T-helper 1 cell treated with Interleukin-12 subunit alpha and Interleukin-12 subunit beta and Interleukin-4 antibody, amounts not matched to agents 30 ng/mL and 1 ng/mL, for 36 hours (primary cell): ENCODE measurements around the gene HHLA2. TPM values are rescaled to one million over a fixed set of nuclear protein-coding genes. Genes with fewer than 3 reads are reported as not detected.
"Not testable (repeated sequence)": the region's sequence is repeated elsewhere in the genome, so short reads cannot be mapped to it uniquely, and the experiment has no call there.

Experiments
- intact Hi-C: fragments of 100-400 bp; cut with micrococcal nuclease; formaldehyde crosslinking; loops from one replicate; pipeline ENCODE4 v1.15.1; 2024
- total RNA-seq: library from RNA; stranded (reverse); gene quantifications from 2 replicates; pipeline ENCODE4 v1.2.3, GENCODE V29; 2022

HHLA2 gene, protein sequence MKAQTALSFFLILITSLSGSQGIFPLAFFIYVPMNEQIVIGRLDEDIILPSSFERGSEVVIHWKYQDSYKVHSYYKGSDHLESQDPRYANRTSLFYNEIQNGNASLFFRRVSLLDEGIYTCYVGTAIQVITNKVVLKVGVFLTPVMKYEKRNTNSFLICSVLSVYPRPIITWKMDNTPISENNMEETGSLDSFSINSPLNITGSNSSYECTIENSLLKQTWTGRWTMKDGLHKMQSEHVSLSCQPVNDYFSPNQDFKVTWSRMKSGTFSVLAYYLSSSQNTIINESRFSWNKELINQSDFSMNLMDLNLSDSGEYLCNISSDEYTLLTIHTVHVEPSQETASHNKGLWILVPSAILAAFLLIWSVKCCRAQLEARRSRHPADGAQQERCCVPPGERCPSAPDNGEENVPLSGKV
- 3.3 and 3.4 TPM in 2 replicates for total RNA-seq

DNA sequence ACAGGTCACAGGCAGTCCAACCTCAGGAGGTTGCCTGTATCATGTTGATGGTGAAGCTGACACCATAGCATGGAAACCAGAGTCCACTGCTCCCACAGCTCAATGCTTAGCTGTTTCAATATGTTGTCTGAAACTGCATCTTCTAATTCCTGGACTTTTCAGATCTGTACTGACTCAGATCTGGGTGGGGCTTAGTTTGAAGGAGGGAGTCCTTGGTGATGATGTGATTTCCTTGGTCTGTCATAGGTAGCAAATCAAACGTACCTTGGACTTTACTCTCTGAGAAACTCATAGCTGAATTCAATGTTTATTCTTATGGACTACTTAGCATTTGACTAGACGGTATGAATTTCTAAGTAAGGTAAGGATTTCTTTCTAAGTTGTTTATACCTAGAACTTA is at the start of gene HHLA2:
Gene HHLA2 (plus strand): TSS at position 310 of the 400 bp plus-strand sequence. CDS start 55,266 bp downstream, outside the sequence.
- intact Hi-C loops: loop anchor here (1.0 to 10.0 kb wide), 2 partner anchors 47 to 529 kb away; partner anchors contain the start of gene TRAT1

DNA sequence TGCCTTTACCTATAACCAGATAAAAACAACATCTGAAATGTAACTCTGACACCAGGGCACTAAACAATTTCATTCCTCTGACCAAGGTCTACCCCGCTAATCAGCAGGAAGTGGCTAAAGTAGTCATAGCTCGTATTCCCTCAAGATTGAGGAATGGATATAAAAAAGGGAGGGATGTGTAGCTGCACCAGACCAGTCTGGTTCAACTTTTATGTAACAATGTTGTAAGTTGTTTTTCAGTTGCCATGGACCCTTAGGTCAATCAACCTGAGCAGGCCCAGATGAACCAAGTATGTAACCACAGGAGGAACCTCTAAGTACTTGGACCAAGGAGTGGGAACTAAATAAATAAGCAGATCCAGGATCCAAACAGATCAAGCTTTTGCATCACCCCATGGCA is 45.7 kb upstream of the HHLA2 start:
- intact Hi-C loops: no loop called here

DNA sequence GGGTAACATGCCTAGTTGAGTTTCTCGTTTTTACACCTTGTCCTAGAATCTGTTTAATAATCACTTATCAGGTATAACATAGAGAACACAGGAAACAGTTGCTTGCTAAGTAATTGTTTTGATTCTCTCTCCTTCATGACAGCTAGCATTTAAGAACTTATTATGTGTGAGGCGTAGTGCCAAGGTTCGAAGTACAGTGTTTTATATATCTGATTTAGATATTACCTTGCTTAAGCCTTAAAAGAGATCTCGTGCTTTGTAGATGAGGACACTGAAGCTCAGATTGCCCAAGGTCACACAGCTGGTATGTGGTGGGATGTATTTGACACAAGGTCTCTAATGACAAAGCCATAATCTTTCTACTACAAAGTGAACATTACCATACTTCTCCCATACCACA is 45.1 kb upstream of the HHLA2 start:
- intact Hi-C loops: no loop called here

DNA sequence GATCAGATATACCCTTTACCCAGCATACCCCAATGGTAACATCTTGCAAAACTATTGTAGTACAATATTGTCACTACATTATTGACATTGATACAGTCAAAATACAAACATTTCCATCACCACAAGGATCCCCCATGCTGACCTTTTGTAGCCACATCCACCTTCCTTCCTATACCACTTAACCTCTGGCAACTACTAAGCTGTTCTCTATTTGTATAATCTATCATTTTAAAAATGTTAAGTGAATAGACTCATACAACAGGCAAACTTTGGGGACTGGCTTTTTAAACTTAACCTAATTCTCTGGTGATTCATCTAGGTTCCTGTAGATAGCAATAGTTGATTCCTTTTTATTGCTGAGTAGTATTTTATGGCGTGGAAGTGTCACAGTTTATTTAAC is 44.5 kb upstream of the HHLA2 start:
- intact Hi-C loops: no loop called here

DNA sequence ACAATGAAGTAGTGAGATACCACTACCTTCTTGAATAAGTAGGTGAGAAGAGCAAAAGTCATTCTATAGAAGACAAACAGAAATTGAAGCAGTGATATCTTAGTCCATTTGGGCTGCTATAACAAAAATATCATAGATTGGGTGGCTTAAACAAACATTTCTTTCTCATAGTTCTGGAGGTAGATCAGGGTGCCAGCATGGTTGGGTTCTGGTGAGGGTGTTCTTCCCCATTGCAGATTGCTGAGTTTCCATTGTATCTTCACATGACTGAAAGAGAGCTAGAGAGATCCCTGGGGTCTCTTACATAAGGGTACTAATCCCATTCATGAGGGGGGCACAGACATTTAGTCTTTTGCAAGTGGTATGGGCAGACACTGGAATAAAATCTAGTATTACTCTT is 41.2 kb upstream of the HHLA2 start:
- intact Hi-C loops: no loop called here

DNA sequence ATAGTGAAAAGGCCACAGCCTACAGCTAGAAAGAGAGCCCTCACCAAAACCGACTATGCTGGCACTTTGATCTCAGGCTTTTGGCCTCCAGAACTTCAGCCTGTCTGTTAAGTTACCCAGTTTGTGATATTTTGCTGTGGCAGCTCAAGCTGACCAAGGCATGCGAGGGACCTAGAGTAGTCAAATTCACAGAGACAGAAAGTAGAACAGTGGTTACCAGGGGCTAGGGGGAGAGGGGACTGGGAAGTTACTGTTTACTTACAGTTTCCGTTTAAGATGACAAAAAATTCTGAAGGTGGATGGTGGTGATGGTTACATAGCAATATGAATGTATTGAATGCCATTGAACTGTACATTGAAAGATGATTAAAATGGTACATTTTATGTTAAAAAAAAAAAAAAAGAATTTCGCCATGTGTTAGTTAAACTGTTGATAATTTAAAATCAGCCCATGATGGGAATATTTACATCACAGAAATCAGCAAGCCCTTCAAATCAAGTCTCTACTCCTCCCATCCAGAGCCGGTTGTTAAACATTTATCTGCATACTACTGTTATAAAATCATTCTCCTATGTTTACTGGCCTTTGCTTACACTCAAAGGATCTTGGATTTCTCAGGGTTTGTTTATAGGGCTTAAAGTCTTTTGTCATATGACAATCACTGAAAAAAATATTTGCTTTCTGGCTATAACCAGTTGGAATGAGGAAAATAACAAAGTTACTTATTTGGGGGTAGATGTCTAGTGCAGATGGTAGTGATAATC is 31.6 kb upstream of the HHLA2 start:
- intact Hi-C loops: not testable (repeated sequence)

DNA sequence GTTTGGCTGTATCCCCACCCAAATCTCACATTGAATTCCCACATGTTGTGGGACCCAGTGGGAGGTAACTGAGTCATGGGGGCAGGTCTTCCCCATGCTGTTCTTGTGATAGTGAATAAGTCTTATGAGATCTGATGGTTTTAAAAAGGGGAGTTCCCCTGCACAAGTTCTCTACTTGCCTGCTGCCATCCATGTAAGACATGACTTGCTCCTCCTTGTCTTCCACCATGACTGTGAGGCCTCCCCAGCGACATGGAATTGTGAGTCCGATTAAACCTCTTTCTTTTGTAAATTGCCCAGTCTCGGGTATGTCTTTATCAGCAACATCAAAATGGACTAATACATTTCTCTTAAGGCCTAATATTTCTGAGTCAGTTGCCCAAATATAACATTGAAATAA is 28.1 kb upstream of the HHLA2 start:
- intact Hi-C loops: not testable (repeated sequence)

DNA sequence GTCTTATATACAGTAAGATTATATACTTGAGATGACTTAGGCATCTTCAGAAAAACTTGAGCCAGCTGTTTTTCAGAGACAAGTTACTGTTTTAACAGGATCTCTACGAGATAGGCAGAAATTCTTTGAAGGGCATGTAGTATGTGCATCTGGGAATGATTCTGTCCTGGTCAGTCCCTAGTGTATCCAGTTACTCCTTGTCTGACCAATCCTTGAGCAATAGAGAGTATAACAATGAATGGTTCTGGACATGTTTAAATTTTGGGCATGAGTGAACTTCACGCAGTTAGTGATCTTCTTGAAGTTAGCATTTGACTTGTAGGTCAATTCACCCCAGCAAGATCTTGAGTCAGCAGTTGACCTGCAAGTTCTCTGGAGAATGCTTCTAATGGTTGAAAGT is 24.7 kb upstream of the HHLA2 start:
- intact Hi-C loops: no loop called here

DNA sequence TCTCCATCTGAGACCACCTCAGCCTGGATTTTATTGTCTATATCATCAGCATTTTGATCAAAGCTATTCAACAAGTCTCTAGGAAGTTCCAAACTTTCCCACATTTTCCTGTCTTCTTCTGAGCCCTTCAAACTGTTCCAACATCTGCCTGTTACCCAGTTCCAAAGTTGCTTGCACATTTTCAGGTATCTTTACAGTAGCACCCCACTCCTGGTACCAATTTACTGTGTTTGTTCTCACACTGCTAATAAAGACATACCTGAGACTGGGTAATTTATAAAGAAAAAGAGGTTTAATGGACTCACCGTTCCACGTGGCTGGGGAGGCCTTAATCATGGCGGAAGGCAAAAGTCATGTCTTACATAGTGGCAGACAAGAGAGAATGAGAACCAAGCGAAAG is 17.3 kb upstream of the HHLA2 start:
- intact Hi-C loops: not testable (repeated sequence)

DNA sequence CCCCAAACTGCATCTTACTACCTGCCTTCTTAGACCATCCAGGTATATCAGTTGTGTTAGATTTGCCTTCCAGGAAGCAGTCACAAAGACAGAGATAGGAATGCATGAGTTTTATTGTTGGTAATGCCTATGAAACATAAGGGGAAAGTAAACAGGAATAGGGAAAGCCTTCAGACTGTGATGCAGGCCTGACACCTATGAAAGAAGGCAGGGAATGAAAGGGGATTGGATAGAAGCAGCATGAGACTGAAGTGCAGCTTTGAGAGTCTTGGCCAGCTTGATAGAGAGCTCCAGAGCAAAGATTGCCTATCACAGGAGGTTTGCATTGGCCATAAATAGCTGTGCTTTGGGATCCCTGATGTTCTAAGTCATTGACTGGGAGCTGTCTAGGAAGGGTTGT is 15.9 kb upstream of the HHLA2 start:
- intact Hi-C loops: no loop called here

DNA sequence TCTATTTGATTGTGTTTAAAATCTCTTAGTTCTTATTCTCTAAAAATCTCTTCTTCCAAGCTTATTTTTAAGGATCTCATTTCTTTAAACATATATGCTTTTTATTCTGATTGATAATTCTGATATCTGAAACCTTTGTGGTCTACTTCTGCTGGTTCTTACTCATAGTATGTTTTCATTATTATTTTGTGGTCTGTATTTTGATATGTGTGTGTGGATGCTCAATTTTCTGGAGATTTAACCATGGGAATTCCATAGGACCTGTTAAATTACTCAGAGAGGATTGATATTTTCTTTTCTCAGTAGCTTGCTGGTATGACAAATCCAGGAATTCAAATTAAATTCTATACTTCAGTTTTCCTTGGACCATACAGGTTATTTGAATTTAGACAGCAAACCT is 14.7 kb upstream of the HHLA2 start:
- intact Hi-C loops: no loop called here

DNA sequence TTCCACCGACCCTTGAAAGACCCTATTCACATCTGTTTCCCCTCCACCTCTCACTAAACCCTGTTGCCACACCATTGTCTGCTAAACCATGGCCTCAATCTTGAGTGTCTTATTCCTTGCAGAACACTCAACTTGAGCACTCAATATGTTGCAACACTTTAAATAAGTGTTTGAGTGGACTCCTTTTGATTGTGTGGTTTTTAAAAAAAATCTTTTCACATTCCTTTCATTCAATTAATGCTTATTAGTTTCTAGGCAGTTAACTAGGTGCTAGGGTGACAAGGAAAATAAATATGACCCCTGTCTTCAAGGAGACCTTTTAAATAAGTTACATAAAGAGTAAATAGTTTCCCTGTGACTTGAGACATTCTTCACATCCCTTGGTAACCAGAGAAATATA is 13.3 kb upstream of the HHLA2 start:
- intact Hi-C loops: no loop called here

DNA sequence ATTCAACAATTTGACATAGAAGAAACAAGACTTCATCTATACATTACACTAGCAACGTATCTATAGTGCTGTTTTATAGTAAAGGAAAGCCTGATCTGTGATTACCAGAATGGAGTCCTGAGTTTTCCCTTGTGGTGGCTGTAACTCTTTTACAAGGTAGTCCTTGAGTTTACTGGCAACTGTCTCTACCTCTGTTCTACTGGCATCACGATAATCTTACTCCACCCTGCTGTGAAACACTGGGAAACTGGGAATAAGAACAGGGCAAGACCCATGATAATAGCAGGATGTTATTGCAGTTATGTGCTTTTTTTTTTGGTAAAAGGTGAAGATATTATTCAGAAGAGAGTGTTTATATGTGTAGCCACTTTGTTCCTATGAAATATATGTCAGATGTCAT is 12.4 kb upstream of the HHLA2 start:
- intact Hi-C loops: loop anchor here (1.0 kb wide), 1 partner anchor 8 kb away; no protein-coding TSS in a partner anchor

DNA sequence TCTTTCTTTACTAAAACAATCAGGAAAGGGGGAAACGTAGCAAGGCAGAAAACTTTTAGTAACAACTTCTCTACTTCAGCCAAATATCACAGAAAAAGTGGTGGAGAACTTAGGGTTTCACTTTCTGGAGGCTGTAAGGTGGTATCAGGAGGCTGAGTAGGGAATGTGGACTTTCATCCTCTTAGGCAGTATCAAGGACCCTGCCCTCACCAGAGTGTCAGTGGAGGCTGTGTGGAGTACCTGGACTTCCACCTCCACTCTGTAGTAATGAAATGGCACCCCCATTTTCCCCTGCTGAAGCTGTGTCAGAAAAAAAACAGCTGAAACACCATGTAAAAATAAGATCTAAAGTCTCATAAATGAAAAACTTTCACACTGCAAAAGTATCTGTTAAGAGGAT is 11.2 kb upstream of the HHLA2 start:
- intact Hi-C loops: no loop called here

DNA sequence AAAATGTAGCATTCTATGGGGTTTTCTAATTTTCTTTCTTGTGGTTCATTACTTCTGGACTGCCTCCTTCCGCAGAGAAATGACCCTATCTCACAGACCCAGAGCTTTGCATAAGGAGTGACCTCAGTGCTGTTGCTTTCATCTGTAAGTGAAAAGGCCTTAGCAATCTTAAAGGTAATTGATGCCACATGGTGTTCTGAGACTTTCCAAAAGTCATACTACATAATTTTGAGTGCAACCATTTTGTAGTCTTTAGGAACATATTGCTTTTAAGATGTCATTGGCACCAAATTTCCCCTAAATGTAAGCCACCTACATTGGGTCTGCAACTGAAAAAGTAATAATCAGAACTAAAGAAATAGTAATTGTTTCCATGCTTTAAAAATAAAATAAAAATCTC is 9.2 kb upstream of the HHLA2 start:
- intact Hi-C loops: no loop called here

DNA sequence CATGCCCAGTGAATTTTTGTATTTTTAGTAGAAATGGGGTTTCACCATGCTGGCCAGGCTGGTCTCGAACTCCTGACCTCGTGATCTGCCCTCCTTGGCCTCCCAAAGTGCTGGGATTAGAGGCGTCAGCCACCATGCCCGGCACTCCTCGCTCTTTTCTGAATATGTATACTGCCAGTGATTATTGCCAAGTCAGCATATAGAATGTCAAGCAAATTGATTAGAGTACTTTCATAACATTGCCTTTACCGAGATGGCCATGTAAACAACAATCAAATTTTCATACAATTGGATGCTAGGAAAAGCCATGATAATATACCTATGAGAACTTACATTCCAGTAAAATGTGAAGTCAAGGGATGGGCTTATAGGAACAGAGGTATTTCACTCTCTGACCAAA is 8.2 kb upstream of the HHLA2 start:
- intact Hi-C loops: not testable (repeated sequence)

DNA sequence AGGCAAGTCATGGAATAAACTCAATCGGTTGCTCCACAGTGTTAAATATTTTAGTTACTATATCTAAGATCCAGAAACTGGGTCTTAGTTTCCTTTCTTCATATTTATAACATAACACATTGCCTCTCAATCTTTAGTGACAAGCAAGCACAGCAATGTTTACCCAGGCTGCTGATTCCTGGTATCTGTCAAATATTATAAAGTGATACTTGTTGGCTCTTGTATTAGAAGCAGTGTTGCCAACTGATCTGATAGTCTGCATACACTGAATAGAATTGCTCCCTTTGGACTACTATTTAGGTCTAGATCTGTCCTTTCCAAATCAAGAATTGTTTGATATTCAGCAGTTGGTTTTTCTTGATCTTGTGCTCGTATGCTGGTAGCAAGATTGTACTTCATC is 7.2 kb upstream of the HHLA2 start:
- intact Hi-C loops: no loop called here

DNA sequence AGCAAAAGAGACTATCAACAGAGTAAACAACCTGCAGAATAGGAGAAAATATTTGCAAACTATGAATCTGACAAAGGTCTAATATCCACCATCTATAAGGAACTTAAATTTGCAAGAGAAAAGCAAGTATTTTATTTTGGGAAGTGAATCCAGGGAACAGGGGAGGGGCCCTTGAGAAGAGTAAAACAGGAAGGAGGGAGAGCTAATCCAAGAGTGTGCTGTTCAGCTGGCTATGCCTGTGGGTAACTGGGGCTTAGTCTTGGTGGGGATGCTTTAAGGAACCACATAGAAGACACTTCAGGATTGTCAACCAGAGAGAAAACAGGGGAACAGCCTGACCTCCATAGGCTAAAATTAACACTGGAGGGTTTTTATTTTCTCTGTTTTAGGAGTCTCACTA is 3.9 kb upstream of the HHLA2 start:
- intact Hi-C loops: loop anchor here (1.0 to 10.0 kb wide), 4 partner anchors 8 to 770 kb away; partner anchors contain the start of genes BBX, CIP2A, DZIP3 and TRAT1

DNA sequence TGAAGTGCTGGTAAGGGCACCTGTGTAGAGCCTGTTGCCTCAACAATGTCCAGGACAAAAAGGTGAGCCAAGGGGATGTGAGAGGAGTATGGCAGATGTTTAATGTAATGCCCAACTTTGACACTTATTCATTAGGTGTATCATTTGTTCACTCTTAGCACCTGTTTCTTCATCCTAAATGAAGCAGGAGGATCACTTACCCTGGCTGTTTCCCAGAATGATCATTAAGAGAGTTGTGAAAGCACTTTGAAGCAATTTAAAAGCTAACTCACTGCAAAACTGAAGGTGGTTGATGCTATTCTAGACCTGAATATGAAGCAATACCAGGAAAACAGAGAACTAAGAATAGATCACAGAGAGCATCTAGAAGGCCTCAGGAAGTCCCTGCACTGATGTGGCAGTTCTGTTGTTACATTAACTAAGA is 3.4 kb upstream of the HHLA2 start:
- intact Hi-C loops: loop anchor here (1.0 to 10.0 kb wide), 10 partner anchors 8 to 771 kb away; partner anchors contain the start of genes BBX, CIP2A, DZIP3 and IFT57

DNA sequence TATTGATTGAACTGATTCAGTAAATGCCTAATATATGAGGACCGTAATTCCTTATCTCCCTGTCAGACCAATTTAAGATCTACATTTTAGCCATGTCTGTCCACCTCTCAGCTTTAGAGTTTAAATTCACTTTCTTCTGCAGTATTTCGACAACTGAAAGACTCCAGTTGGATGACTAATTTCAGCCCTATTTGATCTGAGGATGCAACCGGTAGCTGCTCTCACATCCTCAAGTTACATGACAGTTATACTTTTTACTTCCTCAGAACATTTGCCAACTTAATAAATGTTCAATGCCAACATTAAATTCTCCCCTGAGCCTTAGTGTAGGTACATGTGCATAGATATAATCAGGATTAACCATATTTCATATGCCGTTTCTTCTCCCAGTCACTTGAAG is 2.5 kb upstream of the HHLA2 start:
- intact Hi-C loops: loop anchor here (1.0 to 10.0 kb wide), 10 partner anchors 7 to 772 kb away; partner anchors contain the start of genes BBX, CIP2A, DZIP3 and IFT57

DNA sequence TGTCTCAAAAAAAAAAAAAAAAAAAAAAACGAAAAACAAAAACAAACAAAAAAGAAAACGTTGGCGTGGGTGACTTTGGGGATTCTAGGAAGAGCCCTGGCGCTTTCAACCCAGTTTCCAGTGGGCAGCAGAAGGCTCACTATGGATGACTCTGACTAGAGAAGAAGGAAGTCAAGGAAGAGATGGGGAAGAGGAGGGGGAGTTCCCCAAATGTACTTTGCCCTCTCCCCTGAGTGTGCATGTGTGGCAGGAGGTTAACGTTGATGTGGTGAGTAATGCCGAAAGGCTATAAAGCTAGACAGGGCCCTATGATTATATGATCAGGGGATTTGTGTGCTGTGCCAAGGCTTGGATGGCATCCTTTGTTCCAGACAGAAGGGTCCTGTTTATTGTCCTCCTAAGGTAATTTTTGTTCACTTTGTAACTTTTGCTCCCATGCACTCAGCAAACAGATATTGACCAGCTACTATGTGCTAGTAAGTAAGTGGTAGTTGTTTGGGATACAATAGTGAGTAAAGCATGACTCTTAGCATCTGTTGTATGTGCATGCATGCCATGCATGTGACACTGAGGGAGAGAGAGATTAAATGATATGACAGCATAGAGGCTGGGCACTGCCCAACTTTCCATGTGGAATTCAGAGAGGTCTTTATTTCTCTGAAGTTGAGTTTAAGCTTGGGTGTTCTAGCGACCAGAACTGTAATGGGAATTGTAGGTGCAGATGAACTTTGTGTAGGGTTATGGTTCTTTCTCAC is 750 bp upstream of the HHLA2 start:
- intact Hi-C loops: loop anchor here (1.0 to 10.0 kb wide), 2 partner anchors 48 to 529 kb away; partner anchors contain the start of gene TRAT1
